Duodenal mucosa (tissue), 2 donors: Measurements from ENCODE around the gene PKLR.

Experiments used
- H3K27ac ChIP-seq: one replicate; pipeline ENCODE4 v1.7.0; 2013; ENCODE audit warnings: low read depth, low read length
- H3K27me3 ChIP-seq, 2 donors: one replicate each; pipeline ENCODE4 v1.7.0; 2013; ENCODE audit warnings: low read length in 2 of 2, control low read depth in 1 of 2; ENCODE audit not compliant: insufficient read depth in 2 of 2, control insufficient read depth in 1 of 2
- H3K36me3 ChIP-seq, 2 donors: one replicate each; pipeline ENCODE4 v1.7.0; 2013; ENCODE audit warnings: low read length in 2 of 2, control low read depth in 1 of 2; ENCODE audit not compliant: insufficient read depth in 2 of 2, control insufficient read depth in 1 of 2
- H3K4me1 ChIP-seq, 2 donors: one replicate each; pipeline ENCODE4 v1.7.0; 2013; ENCODE audit warnings: low read length in 2 of 2, control low read depth in 1 of 2; ENCODE audit not compliant: insufficient read depth in 2 of 2, control insufficient read depth in 1 of 2
- H3K4me3 ChIP-seq, 2 donors: one replicate each; pipeline ENCODE4 v1.7.0; 2013; ENCODE audit warnings: low read length in 2 of 2, low read depth in 1 of 2
- H3K9ac ChIP-seq, 2 donors: one replicate each; pipeline ENCODE4 v1.7.0; 2013; ENCODE audit warnings: low read length in 2 of 2, low read depth in 1 of 2
- H3K9me3 ChIP-seq, 2 donors: one replicate each; pipeline ENCODE4 v1.7.0; 2013; ENCODE audit warnings: low read length in 2 of 2, control low read depth in 1 of 2; ENCODE audit not compliant: control insufficient read depth in 1 of 2

Gene PKLR

GRCh38 chr1:155324717-155325602, 23.7 kb upstream of the PKLR start:
- peaks cover 36 to 40% of the 10 kb centered on the region in 2 donors for H3K4me1 ChIP-seq
- H3K9ac ChIP-seq: peak overlapping the region; percentile 80 to 95
- H3K27me3 ChIP-seq: no peaks in the 10 kb centered on the region
- no peaks in the 10 kb centered on the region for H3K9me3 ChIP-seq
- peak overlapping the region; percentile 51 for H3K27ac ChIP-seq
- peak overlapping the region; percentile 93 to 95 for H3K4me3 ChIP-seq
- H3K36me3 ChIP-seq: peaks cover 9 to 17% of the 10 kb centered on the region in 2 donors

GRCh38 chr1:155324037-155324716, 22.9 kb upstream of the PKLR start:
- peak overlapping the region; percentile 80 to 95 for H3K9ac ChIP-seq
- peaks cover 36 to 48% of the 10 kb centered on the region in 2 donors for H3K4me1 ChIP-seq
- no peaks in the 10 kb centered on the region for H3K27me3 ChIP-seq
- H3K9me3 ChIP-seq: no peaks in the 10 kb centered on the region
- H3K36me3 ChIP-seq: peaks cover 13 to 22% of the 10 kb centered on the region in 2 donors
- peak overlapping the region; percentile 98 for H3K27ac ChIP-seq
- peak overlapping the region; percentile 93 to 95 for H3K4me3 ChIP-seq

- Histone ChIP-seq H3K27me3 (no peaks in the 10 kb centered on the region), H3K4me3 (peak overlapping the region; percentile 93 to 95), H3K27ac (peak overlapping the region; percentile 98), H3K9me3 (no peaks in the 10 kb centered on the region), H3K9ac (peak overlapping the region; percentile 80 to 91), H3K36me3 (peaks cover 13 to 26% of the 10 kb centered on the region in 2 donors), H3K4me1 (peaks cover 36 to 48% of the 10 kb centered on the region in 2 donors)
Measured at GRCh38 chr1:155323729-155324036, 22.4 kb upstream of the PKLR start.

DNA sequence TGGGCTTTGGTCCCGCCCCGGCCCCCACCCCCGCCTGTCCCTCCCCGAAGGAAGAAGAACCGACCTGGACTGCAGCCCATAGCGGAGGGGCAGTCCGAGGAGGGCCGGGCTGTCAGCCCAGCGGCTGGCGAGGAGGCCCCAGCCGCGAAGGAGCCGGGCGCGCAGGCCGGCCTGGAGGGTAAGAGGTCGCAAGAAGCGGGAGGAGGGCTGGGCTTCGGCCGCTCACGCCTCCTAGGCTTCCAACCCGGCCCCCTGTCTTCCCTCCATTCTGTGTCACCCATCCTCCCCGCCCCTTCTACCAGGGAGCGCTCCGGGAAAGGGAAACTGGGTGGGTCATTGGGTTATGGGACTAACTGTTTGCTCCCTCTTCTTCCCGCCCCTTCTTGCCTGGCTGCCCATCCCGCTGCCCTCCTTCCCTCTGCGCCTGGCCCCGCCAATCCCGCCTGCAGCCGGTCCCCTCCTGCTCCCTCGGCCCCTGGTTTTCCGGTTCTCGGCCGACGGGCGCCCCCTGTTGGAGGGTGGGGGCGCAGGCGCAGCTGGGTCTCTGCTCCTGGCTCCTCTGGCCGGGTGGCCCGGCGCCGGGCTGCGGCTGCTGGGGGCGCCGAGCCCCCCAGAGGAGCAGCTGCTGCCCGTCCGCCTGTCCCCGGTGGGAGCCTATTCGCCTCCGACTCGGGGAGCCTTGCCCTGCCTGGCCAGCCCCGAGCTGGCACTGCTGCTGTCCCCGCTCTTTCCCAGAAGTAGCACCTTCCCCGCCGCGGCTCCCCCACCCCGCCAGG, 21.9 kb upstream of the PKLR start:
- Histone ChIP-seq H3K27ac (peak overlapping the region; percentile 98), H3K9ac (peak overlapping the region; percentile 71 to 80), H3K9me3 (no peaks in the 10 kb centered on the region), H3K36me3 (peaks cover 13 to 28% of the 10 kb centered on the region in 2 donors), H3K4me1 (peaks cover 36 to 48% of the 10 kb centered on the region in 2 donors), H3K4me3 (peak overlapping the region; percentile 93 to 95), H3K27me3 (no peaks in the 10 kb centered on the region)

GRCh38 chr1:155322571-155322952, 21.3 kb upstream of the PKLR start:
- Histone ChIP-seq H3K27ac (peak overlapping the region; percentile 54), H3K4me1 (peaks cover 36 to 48% of the 10 kb centered on the region in 2 donors), H3K9ac (peak overlapping the region; percentile 15 to 80), H3K36me3 (peaks cover 9 to 30% of the 10 kb centered on the region in 2 donors), H3K27me3 (no peaks in the 10 kb centered on the region), H3K4me3 (peak overlapping the region; percentile 66 to 95), H3K9me3 (no peaks in the 10 kb centered on the region)

DNA sequence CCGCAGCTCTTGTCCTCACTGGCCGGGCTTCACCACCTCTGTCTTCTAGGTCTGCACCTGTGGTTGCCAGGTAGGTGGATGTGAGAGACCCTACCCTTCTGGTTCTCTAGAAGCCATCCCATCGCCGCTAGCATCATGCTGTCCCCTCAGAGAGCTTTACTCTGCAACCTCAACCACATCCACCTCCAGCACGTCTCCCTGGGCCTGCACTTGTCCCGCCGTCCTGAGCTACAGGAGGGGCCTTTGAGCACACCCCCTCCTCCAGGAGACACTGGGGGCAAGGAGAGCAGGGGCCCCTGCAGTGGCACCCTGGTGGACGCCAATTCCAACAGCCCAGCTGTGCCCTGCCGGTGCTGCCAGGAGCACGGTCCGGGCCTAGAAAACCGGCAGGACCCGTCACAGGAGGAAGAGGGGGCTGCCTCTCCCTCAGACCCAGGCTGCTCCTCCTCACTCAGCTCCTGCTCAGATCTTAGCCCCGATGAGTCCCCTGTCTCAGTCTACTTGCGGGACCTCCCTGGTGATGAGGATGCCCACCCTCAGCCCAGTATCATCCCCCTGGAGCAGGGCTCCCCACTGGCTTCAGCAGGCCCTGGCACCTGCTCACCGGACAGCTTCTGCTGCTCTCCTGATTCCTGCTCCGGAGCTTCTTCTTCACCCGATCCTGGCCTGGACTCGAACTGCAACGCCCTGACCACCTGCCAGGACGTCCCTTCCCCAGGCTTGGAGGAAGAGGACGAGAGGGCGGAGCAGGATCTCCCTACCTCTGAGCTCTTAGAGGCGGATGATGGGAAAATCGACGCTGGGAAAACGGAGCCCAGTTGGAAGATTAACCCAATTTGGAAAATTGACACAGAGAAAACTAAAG, 20.6 kb upstream of the PKLR start:
- Histone ChIP-seq H3K9me3 (no peaks in the 10 kb centered on the region), H3K27me3 (no peaks in the 10 kb centered on the region), H3K4me1 (peaks cover 41 to 48% of the 10 kb centered on the region in 2 donors), H3K4me3 (peak overlapping the region; percentile 66 to 95), H3K36me3 (peaks cover 5 to 23% of the 10 kb centered on the region in 2 donors), H3K9ac (peak overlapping the region in 1 of 2 donors; percentile 8), H3K27ac (no peak overlapping the region)

DNA sequence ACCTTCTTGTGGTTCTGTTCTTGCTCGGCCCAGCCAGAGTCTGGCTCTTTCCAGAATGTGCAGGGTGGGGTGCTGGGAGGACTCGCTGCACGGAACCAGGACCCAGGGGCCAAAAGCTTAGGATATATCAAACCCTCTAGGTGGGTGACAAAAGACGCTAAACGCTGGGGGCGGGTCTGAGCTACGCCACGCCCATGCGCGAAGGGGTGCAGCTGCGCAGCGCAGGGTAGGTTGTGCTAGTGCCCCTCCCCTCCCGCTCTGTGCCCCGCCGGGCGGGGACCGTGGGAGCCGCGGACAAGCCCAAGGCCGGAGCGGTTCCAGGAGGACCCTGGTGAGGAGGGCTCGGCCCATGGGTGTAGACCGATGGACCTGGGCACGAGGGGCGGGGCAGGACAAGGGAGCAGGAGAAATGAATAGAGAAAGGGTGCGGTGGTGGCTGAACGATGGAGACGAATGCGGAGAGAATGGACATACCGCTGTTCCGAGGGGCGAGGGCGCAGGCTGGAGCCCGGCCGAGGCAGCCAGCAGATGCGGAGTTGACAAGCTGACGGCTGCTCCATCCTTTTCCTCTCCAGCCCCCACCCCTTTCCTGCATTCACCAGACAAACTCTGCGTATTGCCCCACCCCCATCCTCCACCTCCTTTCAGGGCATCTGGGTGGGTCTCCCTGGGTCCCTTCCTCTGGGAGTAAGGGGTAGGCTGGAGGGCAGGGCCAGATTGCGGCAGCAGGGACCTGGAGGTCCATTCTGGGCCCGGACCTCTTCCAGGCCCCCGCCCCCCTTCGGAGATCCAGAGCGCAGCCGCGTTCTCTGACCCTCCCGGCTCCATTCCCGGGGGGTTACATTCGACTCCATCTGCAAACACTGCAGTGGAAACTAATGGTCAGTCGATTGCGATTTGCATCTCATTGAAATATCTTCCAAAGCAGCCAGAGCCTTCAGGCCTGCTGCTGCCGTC, 19.7 kb upstream of the PKLR start, which contains the start of gene RUSC1:
Gene RUSC1 (plus strand): TSS at position 234 of the 957 bp plus-strand sequence. CDS start 880 bp downstream, outside the sequence.
- peak within 1 kb of the TSS; percentile 69 to 70 for H3K4me3 ChIP-seq
- peak within 1 kb of the TSS; percentile 27 for H3K27ac ChIP-seq

GRCh38 chr1:155320252-155320651, 19.0 kb upstream of the PKLR start:
- peak overlapping the region; percentile 55 to 69 for H3K9ac ChIP-seq
- H3K9me3 ChIP-seq: no peaks in the 10 kb centered on the region
- H3K4me3 ChIP-seq: peak overlapping the region; percentile 69 to 70
- no peaks in the 10 kb centered on the region for H3K27me3 ChIP-seq
- no peak overlapping the region for H3K27ac ChIP-seq
- H3K4me1 ChIP-seq: peaks cover 32 to 45% of the 10 kb centered on the region in 2 donors
- H3K36me3 ChIP-seq: peaks cover 5 to 22% of the 10 kb centered on the region in 2 donors

More for the DNA sequence above, 19.7 kb upstream of the PKLR start, which contains the start of gene RUSC1:
- H3K4me1 ChIP-seq: peaks cover 39 to 52% of the 10 kb centered on the region in 2 donors
- H3K9ac ChIP-seq: peak within 1 kb of the TSS; percentile 55 to 69
- H3K9me3 ChIP-seq: no peaks in the 10 kb centered on the region
- no peaks in the 10 kb centered on the region for H3K27me3 ChIP-seq
- peaks cover 5 to 22% of the 10 kb centered on the region in 2 donors for H3K36me3 ChIP-seq
